Ishikawa (cell line): ENCODE results near the gene POLR3G.

Experiments
- CEBPB ChIP-seq: IDR thresholded peaks from 2 replicates; pipeline ENCODE4 v1.6.1; 2012
- CREB1 ChIP-seq: IDR thresholded peaks from 2 replicates; pipeline ENCODE4 v1.6.1; 2012; ENCODE audit warnings: low read depth
- EGR1 ChIP-seq: IDR thresholded peaks from 2 replicates; pipeline ENCODE4 v1.6.1; 2012
- EP300 ChIP-seq: IDR thresholded peaks from 2 replicates; pipeline ENCODE4 v1.6.1; 2012; ENCODE audit warnings: borderline replicate concordance
- FOXM1 ChIP-seq: IDR thresholded peaks from 2 replicates; pipeline ENCODE4 v1.6.1; 2012; ENCODE audit warnings: low read depth, borderline replicate concordance
- NFIC ChIP-seq: IDR thresholded peaks from 2 replicates; pipeline ENCODE4 v1.6.1; 2012
- TCF12 ChIP-seq: IDR thresholded peaks from 2 replicates; pipeline ENCODE4 v1.6.1; 2012; ENCODE audit warnings: low read depth
- TEAD4 ChIP-seq: IDR thresholded peaks from 2 replicates; pipeline ENCODE4 v1.6.1; 2012
- TF ChIP-seq, protein P1 (sequence below): IDR thresholded peaks from 2 replicates; pipeline ENCODE4 v1.6.1; 2012; ENCODE audit warnings: low read depth, mild to moderate bottlenecking
- TF ChIP-seq, protein P2 (sequence below): IDR thresholded peaks from 2 replicates; pipeline ENCODE4 v1.6.1; 2012

Gene POLR3G

DNA sequence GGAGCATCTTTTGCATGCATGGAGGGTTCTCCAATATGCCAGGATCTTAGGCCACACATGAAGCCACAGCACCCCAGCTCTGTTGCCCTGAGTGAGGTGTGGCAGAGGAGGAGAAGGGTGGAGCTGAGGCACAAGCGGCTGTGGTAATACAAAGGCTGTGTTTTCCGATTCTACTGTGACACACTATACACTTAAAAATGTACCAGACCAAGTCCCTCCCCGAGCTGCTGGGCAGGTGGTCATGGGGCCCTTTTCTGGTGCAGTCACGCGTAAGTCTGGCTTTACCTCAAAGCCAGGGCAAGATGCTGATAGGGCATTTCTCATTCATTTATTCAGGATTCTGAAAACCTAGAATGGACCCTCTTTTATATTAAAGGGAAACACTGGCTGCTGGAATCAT is 87.7 kb downstream of the POLR3G start:
- TF ChIP-seq, protein P1, sequence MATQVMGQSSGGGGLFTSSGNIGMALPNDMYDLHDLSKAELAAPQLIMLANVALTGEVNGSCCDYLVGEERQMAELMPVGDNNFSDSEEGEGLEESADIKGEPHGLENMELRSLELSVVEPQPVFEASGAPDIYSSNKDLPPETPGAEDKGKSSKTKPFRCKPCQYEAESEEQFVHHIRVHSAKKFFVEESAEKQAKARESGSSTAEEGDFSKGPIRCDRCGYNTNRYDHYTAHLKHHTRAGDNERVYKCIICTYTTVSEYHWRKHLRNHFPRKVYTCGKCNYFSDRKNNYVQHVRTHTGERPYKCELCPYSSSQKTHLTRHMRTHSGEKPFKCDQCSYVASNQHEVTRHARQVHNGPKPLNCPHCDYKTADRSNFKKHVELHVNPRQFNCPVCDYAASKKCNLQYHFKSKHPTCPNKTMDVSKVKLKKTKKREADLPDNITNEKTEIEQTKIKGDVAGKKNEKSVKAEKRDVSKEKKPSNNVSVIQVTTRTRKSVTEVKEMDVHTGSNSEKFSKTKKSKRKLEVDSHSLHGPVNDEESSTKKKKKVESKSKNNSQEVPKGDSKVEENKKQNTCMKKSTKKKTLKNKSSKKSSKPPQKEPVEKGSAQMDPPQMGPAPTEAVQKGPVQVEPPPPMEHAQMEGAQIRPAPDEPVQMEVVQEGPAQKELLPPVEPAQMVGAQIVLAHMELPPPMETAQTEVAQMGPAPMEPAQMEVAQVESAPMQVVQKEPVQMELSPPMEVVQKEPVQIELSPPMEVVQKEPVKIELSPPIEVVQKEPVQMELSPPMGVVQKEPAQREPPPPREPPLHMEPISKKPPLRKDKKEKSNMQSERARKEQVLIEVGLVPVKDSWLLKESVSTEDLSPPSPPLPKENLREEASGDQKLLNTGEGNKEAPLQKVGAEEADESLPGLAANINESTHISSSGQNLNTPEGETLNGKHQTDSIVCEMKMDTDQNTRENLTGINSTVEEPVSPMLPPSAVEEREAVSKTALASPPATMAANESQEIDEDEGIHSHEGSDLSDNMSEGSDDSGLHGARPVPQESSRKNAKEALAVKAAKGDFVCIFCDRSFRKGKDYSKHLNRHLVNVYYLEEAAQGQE, result no peak
- TF ChIP-seq NFIC (no peak), EGR1 (no peak), CEBPB (no peak), TEAD4 (no peak), EP300 (no peak), CREB1 (no peak)

GRCh38 chr5:90563108-90563507 is 88.4 kb downstream of the POLR3G start:
- TF ChIP-seq, protein P2, sequence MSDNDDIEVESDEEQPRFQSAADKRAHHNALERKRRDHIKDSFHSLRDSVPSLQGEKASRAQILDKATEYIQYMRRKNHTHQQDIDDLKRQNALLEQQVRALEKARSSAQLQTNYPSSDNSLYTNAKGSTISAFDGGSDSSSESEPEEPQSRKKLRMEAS, result no peak
- TF ChIP-seq FOXM1 (no peak), TCF12 (no peak)
